Gastroesophageal sphincter (tissue), 4 donors: ENCODE results near the gene UVRAG. TPM values are rescaled to one million over a fixed set of nuclear protein-coding genes. Genes with fewer than 3 reads are reported as not detected.

Experiments used
- ATAC-seq: fragments of 150-250 bp; one replicate; pipeline ENCODE4 v1.9.1; 2016; ENCODE audit warnings: mild to moderate bottlenecking, moderate library complexity
- H3K27ac ChIP-seq, 4 donors: fragments of 200-600 bp; sonication (generic) in 3 of 4; 1 replicate in 3 of 4; 2 replicates in 1 of 4; pipeline ENCODE4 v1.5.1; 2016 to 2019
- H3K27me3 ChIP-seq: fragments of 200-600 bp; sonication (generic); one replicate; pipeline ENCODE4 v1.5.1; 2019
- H3K36me3 ChIP-seq, 2 donors: fragments of 200-600 bp; sonication (generic); one replicate each; pipeline ENCODE4 v1.5.1; 2019; ENCODE audit warnings: control low read depth in 1 of 2
- H3K4me1 ChIP-seq, 3 donors: fragments of 200-600 bp; sonication (generic); 1 replicate in 2 of 3; 2 replicates in 1 of 3; pipeline ENCODE4 v1.5.1; 2016 to 2019; ENCODE audit warnings: control low read depth in 2 of 3
- H3K4me3 ChIP-seq, 2 donors: fragments of 200-600 bp; sonication (generic); one replicate each; pipeline ENCODE4 v1.5.1; 2019; ENCODE audit warnings: mild to moderate bottlenecking in 1 of 2, moderate library complexity in 1 of 2
- H3K9me3 ChIP-seq, 3 donors: fragments of 200-600 bp; sonication (generic); one replicate each; pipeline ENCODE4 v1.5.1; 2017 to 2019; ENCODE audit warnings: control low read depth in 2 of 3
- EP300 ChIP-seq: sonication (generic); formaldehyde crosslinking; IDR thresholded peaks from one replicate; pipeline ENCODE4 v1.6.1; 2017; ENCODE audit warnings: antibody characterized with exemption, mild to moderate bottlenecking
- POLR2A ChIP-seq, 2 donors: fragments of 450-650 bp; IDR thresholded peaks; one replicate each; pipeline ENCODE4 v1.6.1; 2017; ENCODE audit warnings: antibody characterized with exemption in 2 of 2, mild to moderate bottlenecking in 2 of 2, moderate library complexity in 1 of 2
- POLR2AphosphoS5 ChIP-seq: sonication (generic); formaldehyde crosslinking; IDR thresholded peaks from one replicate; pipeline ENCODE4 v1.6.1; 2017; ENCODE audit warnings: antibody characterized with exemption
- WGBS, 2 donors: methylation state at CpG; one replicate each; pipeline ENCODE4 v1.1.5; 2018; ENCODE audit warnings: low coverage in 1 of 2; 5-methylcytosine and 5-hydroxymethylcytosine counted together
- total RNA-seq, 4 donors: library from RNA; depleted of rRNA; stranded (reverse); fragments of >200 nt; gene quantifications; one replicate each; pipeline ENCODE4 v1.1.0, GENCODE V29; 2016
- TF ChIP-seq, protein P1 (sequence below), 4 experiments: fragments of 200-600 bp in 2 of 4; fragments of 450-650 bp in 2 of 4; sonication (generic) in 1 of 4; IDR thresholded peaks; one replicate each; pipeline ENCODE4 v1.5.1; 2017 to 2019; ENCODE audit warnings: antibody characterized with exemption in 4 of 4, mild to moderate bottlenecking in 2 of 4, moderate library complexity in 2 of 4

UVRAG gene
- total RNA-seq, 4 donors from 2014 or later = 28.1 to 50.1 (median 34.7) TPM

DNA sequence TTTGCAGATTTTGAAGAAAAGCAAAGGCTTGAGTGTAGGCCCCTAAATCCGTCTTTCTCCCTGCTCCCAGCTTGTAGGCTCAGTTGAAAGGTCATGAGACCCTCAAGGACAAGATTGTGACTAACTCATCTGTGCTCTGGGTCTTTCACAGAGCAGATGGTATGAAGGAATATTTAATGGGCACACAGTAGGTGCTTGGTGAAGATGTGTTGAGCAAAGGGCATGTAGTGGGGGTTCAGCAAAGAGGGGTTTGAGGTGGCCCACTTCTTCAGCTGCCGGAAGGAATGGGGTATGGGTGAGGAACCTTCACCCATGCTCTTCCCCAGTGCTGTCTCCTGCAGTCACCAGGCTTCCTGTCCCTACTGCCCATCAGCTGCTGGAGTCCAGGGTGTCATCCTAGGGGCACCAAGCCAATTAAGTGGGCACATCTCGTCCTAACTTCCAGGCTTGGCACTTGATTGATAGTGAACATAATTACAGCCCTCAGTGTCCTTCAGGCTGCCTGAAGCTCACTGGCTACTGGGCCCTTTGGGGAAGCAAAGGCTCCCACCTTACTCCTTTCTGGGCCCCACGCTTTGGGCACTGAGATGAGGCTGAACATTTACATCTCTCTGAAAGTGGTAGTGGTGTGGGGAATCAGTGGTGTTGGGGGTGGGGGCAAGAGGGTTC is 31.5 kb upstream of the UVRAG start:
- TF ChIP-seq, protein P1, sequence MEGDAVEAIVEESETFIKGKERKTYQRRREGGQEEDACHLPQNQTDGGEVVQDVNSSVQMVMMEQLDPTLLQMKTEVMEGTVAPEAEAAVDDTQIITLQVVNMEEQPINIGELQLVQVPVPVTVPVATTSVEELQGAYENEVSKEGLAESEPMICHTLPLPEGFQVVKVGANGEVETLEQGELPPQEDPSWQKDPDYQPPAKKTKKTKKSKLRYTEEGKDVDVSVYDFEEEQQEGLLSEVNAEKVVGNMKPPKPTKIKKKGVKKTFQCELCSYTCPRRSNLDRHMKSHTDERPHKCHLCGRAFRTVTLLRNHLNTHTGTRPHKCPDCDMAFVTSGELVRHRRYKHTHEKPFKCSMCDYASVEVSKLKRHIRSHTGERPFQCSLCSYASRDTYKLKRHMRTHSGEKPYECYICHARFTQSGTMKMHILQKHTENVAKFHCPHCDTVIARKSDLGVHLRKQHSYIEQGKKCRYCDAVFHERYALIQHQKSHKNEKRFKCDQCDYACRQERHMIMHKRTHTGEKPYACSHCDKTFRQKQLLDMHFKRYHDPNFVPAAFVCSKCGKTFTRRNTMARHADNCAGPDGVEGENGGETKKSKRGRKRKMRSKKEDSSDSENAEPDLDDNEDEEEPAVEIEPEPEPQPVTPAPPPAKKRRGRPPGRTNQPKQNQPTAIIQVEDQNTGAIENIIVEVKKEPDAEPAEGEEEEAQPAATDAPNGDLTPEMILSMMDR (IDR thresholded peaks at IDR 0.05) = no peak
- Histone ChIP-seq H3K9me3 (no peaks in the 10 kb centered on the region), H3K4me1 (no peaks in the 10 kb centered on the region), H3K4me3 (no peak overlapping the region), H3K27ac (no peak overlapping the region), H3K36me3 (no peaks in the 10 kb centered on the region), H3K27me3 (no peaks in the 10 kb centered on the region)
- no peak for ATAC-seq
- WGBS, 2 donors = 100% methylated on average over 1 to 2 of the region's 4 CpGs

GRCh38 chr11:75784085-75784478 is 30.9 kb upstream of the UVRAG start:
- no peak overlapping the region for H3K27ac ChIP-seq
- no peak for ATAC-seq
- H3K36me3 ChIP-seq = no peaks in the 10 kb centered on the region
- no peaks in the 10 kb centered on the region for H3K9me3 ChIP-seq
- WGBS, 2 donors = 100% methylated on average over 2 of the region's 2 CpGs; no CpG with 5 or more reads in 1 of the 2 donors
- H3K4me1 ChIP-seq = no peaks in the 10 kb centered on the region
- TF ChIP-seq POLR2AphosphoS5 (no peak), EP300 (no peak), POLR2A (IDR thresholded peaks at IDR 0.05) (no peak)
- TF ChIP-seq, protein P1 (IDR thresholded peaks at IDR 0.05) = no peak
- H3K27me3 ChIP-seq = no peaks in the 10 kb centered on the region
- H3K4me3 ChIP-seq = no peak overlapping the region

DNA sequence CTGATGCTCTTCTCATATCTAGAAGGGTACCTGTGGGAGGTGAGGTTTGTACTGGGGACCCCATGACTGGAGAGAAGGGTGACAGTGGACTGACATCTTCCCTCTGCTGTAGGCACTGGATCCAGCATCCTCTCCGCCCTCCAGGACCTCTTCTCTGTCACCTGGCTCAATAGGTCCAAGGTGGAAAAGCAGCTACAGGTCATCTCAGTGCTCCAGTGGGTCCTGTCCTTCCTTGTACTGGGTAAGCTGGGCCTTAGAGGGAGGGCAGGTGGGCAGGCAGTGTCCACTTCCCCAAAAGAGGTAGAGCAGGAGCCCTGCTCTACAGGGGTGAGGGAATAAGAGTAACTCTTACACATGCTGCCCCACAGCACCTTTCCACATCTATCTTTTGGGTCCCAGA is 30.5 kb upstream of the UVRAG start:
- Histone ChIP-seq H3K36me3 (no peaks in the 10 kb centered on the region), H3K9me3 (no peaks in the 10 kb centered on the region), H3K4me3 (no peak overlapping the region), H3K4me1 (no peaks in the 10 kb centered on the region), H3K27ac (no peak overlapping the region), H3K27me3 (no peaks in the 10 kb centered on the region)
- ATAC-seq = no peak
- TF ChIP-seq POLR2A (IDR thresholded peaks at IDR 0.05) (no peak), POLR2AphosphoS5 (no peak), EP300 (no peak)
- TF ChIP-seq, protein P1 (IDR thresholded peaks at IDR 0.05) = no peak
- WGBS, 2 donors = no CpG with 5 or more reads among the region's 1 CpG

DNA sequence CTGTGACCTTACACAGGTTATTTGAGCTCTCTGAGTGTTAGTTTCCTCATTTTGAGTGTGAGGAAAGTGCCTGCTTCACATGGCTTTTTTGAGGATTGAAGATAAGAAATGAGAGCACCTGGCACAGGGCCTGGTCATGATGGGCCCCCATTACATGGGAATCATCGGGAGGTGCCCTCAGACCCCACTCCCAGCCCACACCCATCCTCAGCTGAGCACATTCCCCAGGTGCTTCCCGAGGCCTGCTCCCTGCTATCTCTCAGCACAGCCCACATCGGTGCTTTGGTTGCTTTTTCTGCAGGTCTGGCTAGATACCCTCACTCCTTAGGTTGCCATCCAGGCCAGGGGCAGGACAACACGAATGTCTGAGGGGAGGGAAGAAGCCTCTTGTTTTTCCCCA is 29.8 kb upstream of the UVRAG start:
- H3K27ac ChIP-seq = no peak overlapping the region
- ATAC-seq = no peak
- H3K4me3 ChIP-seq = no peak overlapping the region
- no peaks in the 10 kb centered on the region for H3K36me3 ChIP-seq
- H3K9me3 ChIP-seq = no peaks in the 10 kb centered on the region
- H3K4me1 ChIP-seq = no peaks in the 10 kb centered on the region
- no CpG with 5 or more reads among the region's 4 CpGs for WGBS, 2 donors
- no peaks in the 10 kb centered on the region for H3K27me3 ChIP-seq
- no peak for TF ChIP-seq POLR2A (IDR thresholded peaks at IDR 0.05)

- H3K4me3 ChIP-seq = no peak overlapping the region
- no peak for ATAC-seq
- H3K4me1 ChIP-seq = no peaks in the 10 kb centered on the region
- H3K36me3 ChIP-seq = no peaks in the 10 kb centered on the region
- 90 to 100% methylated on average over 1 to 2 of the region's 8 CpGs for WGBS, 2 donors
- H3K9me3 ChIP-seq = no peaks in the 10 kb centered on the region
- TF ChIP-seq POLR2A (IDR thresholded peaks at IDR 0.05) = no peak
- TF ChIP-seq POLR2AphosphoS5 = no peak
- TF ChIP-seq EP300 = no peak
- TF ChIP-seq, protein P1 (IDR thresholded peaks at IDR 0.05) = no peak
- no peaks in the 10 kb centered on the region for H3K27me3 ChIP-seq
- no peak overlapping the region for H3K27ac ChIP-seq
Observed at GRCh38 chr11:75786101-75786736, 28.8 kb upstream of the UVRAG start.
